Vein endothelial cell (primary cell): ENCODE results near the gene PRAMEF8. TPM values are rescaled to one million over a fixed set of nuclear protein-coding genes. Genes with fewer than 3 reads are reported as not detected.

Experiments
- small RNA-seq: library from RNA; depleted of rRNA; stranded (forward); fragments of <200 nt; gene quantifications from one replicate; pipeline ENCODE3, GENCODE V24; 2012
- total RNA-seq: library from RNA; depleted of rRNA; stranded (reverse); fragments of >200 nt; gene quantifications from 2 replicates; pipeline ENCODE4 v1.2.3, GENCODE V29; 2012

Gene PRAMEF8
- not detected in 2 replicates for total RNA-seq

DNA sequence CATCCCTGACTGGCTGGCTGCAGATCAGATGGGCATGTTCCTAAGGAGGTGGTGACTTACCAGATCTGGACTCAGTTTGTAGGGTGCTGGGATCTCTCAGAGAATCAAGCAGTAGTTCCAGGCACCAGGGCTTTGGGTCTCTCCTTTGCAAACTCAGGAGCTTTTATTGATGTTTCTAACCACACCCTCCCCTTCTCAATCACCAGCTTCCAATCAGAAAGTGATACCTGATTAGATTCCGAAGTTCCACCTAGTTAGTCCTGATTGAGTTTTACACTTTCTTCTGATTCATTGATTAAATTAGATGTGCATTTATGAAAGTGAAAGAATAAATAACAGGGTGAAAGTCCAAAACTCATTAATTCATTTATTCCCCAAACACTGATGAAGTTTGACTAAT, at the start of gene PRAMEF8:
Gene PRAMEF8 (minus strand): TSS at position 101 of the 400 bp plus-strand sequence. CDS start 1,046 bp downstream, outside the sequence.

DNA sequence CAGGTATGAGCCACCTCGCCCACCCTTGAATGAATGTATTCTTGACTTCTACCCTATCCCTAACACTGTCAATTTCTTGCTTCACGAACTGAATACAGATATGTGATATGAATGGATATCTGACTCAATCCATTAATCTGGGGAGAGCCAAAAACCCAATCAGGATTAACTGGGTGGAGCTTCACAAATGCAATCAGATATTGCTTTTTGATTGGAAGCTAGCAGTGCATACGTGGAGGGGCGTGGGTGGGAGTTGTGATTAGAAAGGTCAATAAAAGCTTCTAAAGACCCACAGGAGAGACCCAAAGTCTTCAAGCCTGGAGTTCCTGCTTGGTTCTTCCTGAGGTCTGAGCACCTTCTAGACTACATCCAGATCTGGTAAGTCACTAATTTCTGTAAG, 30.3 kb upstream of the PRAMEF8 start, which contains the start of gene PRAMEF15:
Gene PRAMEF15 (plus strand): TSS at position 301 of the 400 bp plus-strand sequence. CDS start 2,827 bp downstream, outside the sequence.

DNA sequence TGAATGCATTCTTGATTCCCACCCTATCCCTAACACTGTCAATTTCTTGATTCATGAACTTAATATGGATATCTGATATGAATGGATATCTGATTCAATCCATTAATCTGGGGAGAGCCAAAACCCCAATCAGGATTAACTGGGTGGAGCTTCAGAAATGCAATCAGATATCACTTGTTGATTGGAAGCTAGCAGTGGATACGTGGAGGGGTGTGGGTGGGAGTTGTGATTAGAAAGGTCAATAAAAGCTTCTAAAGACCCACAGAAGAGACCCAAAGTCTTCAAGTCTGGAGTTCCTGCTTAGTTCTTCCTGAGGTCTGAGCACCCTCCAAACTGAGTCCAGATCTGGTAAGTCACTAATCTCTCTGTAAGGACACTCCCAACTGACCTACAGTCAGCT, 18.3 kb upstream of the PRAMEF8 start, which contains the start of gene PRAMEF33:
Gene PRAMEF33 (plus strand): TSS at position 301 of the 400 bp plus-strand sequence. CDS start 2,416 bp downstream, outside the sequence.

DNA sequence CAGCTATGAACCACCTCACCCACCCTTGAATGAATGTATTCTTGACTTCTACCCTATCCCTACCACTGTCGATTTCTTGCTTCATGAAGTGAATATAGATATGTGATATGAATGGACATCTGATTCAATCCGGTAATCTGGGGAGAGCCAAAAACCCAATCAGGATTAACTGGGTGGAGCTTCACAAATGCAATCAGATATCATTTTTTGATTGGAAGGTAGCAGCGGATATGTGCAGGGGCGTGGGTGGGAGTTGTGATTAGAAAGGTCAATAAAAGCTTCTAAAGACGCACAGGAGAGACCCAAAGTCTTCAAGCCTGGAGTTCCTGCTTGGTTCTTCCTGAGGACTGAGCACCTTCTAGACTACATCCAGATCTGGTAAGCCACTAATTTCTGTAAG, 31.0 kb downstream of the PRAMEF8 start, which contains the start of gene PRAMEF5:
Gene PRAMEF5 (plus strand): TSS at position 301 of the 400 bp plus-strand sequence. CDS start 5,071 bp downstream, outside the sequence.

Small RNAs within 50 kb of the gene (small RNA-seq; reads per million reads assigned to genes)
- not detected for gene RNU6-771P

Other genes starting within 250 kb of the PRAMEF8 start
- gene PRAMEF27, start 228.6 kb downstream of the PRAMEF8 start, total RNA-seq = not detected in 2 replicates
- not detected in 2 replicates for gene HNRNPCL3, start 224.4 kb downstream of the PRAMEF8 start, total RNA-seq
- gene PRAMEF25, start 214.4 kb downstream of the PRAMEF8 start, total RNA-seq = not detected in 2 replicates
- not detected in 2 replicates for gene HNRNPCL2, start 168.3 kb downstream of the PRAMEF8 start, total RNA-seq
- not detected in 2 replicates for gene PRAMEF26, start 129.1 kb downstream of the PRAMEF8 start, total RNA-seq
- not detected in 2 replicates for gene HNRNPCL4, start 119.5 kb downstream of the PRAMEF8 start, total RNA-seq
- gene PRAMEF9, start 113.3 kb downstream of the PRAMEF8 start, total RNA-seq = not detected in 2 replicates
- not detected in 2 replicates for gene PRAMEF13, start 83.7 kb downstream of the PRAMEF8 start, total RNA-seq
- not detected in 2 replicates for gene PRAMEF18, start 59.0 kb downstream of the PRAMEF8 start, total RNA-seq
- gene PRAMEF5, start 30.9 kb downstream of the PRAMEF8 start, total RNA-seq = not detected in 2 replicates
- not detected in 2 replicates for gene PRAMEF33, start 18.4 kb upstream of the PRAMEF8 start, total RNA-seq
- not detected in 2 replicates for gene PRAMEF15, start 30.4 kb upstream of the PRAMEF8 start, total RNA-seq
- gene PRAMEF14, start 62.0 kb upstream of the PRAMEF8 start, total RNA-seq = not detected in 2 replicates
- not detected in 2 replicates for gene PRAMEF19, start 86.8 kb upstream of the PRAMEF8 start, total RNA-seq
- gene PRAMEF17, start 104.5 kb upstream of the PRAMEF8 start, total RNA-seq = not detected in 2 replicates
- gene PRAMEF20, start 125.3 kb upstream of the PRAMEF8 start, total RNA-seq = not detected in 2 replicates
- not detected in 2 replicates for gene LRRC38, start 228.9 kb upstream of the PRAMEF8 start, total RNA-seq